ENCODE measurements around the gene IQSEC1.

Gene IQSEC1

DNA sequence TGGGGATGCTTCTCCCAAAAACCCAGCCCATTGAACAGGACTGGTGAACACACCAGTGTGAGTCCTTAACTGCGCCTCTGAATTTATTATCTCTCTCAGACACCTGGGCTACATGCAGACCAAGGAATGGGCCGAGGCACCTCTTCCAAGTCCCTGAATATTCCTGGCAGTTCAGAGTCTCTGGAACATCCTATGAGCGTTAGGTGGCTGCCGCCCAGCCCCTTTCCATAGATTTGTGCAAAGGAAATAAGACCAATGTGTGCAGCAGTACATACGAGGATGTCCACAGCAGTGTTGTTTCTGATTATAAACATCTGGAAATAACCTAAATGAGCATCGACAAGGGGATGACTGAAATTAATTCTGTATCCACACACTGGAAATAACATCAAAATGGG, 127.0 kb downstream of the IQSEC1 start:
- Mint-ChIP-seq H3K4me1 (peaks cover 45% of the 10 kb centered on the region), H3K27me3 (ENCODE audit: low read depth, poor library complexity) (no peaks in the 10 kb centered on the region), H3K27ac (peak overlapping the region; percentile 73), H3K4me3 (no peak overlapping the region), H3K9me3 (no peaks in the 10 kb centered on the region), H3K36me3 (ENCODE audit: low read depth) (no peaks in the 10 kb centered on the region)
- no peak for DNase-seq
- TF ChIP-seq, protein P1, sequence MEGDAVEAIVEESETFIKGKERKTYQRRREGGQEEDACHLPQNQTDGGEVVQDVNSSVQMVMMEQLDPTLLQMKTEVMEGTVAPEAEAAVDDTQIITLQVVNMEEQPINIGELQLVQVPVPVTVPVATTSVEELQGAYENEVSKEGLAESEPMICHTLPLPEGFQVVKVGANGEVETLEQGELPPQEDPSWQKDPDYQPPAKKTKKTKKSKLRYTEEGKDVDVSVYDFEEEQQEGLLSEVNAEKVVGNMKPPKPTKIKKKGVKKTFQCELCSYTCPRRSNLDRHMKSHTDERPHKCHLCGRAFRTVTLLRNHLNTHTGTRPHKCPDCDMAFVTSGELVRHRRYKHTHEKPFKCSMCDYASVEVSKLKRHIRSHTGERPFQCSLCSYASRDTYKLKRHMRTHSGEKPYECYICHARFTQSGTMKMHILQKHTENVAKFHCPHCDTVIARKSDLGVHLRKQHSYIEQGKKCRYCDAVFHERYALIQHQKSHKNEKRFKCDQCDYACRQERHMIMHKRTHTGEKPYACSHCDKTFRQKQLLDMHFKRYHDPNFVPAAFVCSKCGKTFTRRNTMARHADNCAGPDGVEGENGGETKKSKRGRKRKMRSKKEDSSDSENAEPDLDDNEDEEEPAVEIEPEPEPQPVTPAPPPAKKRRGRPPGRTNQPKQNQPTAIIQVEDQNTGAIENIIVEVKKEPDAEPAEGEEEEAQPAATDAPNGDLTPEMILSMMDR (IDR thresholded peaks at IDR 0.05) = no peak

DNA sequence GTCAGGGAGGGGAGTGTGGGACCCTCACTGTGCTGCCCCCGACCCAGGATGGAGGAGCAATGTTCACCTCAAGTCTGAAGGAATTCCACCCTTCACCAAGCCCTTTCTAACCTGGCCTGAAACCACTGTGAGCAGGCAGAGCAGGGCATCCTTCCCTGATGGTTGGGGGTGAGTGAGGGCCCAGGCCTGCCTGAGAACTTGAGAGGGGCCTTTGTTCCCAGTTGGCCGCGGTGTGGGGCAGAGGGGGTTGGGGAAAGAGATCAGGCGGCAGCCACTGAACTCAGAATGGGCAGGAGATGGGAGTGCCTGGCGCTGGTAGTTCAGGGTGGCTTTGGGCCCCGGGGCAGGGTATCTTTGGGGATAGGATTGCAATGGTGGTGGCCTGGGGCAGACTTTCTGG, 128.4 kb downstream of the IQSEC1 start:
- peak; percentile 23 for DNase-seq
- Mint-ChIP-seq H3K4me3 (no peak overlapping the region), H3K4me1 (peaks cover 45% of the 10 kb centered on the region), H3K36me3 (ENCODE audit: low read depth) (peaks cover 5% of the 10 kb centered on the region), H3K9me3 (no peaks in the 10 kb centered on the region), H3K27me3 (ENCODE audit: low read depth, poor library complexity) (no peaks in the 10 kb centered on the region), H3K27ac (peak overlapping the region; percentile 95)
- TF ChIP-seq, protein P1 (IDR thresholded peaks at IDR 0.05) = no peak

DNA sequence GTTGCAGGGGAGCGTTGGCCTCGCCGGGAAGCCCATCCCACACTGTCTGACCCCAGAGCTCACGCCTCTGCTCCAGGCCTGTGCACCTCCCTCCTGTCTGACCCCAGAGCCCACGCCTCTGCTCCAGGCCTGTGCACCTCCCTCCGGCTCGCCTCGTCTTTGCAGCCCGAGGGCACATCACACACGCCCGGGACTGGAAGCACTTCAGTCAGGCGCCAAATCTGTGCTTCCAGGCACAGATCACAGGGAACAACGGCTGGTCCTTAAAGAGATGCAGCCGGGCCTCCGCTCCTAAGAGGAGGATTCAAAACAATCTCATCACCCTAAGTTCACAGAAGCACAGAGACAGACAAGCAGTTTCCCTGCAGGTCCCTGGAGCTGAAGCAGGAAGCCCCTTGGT, 128.8 kb downstream of the IQSEC1 start:
- H3K4me1 Mint-ChIP-seq = peaks cover 45% of the 10 kb centered on the region
- H3K27ac Mint-ChIP-seq = peak overlapping the region; percentile 95

DNA sequence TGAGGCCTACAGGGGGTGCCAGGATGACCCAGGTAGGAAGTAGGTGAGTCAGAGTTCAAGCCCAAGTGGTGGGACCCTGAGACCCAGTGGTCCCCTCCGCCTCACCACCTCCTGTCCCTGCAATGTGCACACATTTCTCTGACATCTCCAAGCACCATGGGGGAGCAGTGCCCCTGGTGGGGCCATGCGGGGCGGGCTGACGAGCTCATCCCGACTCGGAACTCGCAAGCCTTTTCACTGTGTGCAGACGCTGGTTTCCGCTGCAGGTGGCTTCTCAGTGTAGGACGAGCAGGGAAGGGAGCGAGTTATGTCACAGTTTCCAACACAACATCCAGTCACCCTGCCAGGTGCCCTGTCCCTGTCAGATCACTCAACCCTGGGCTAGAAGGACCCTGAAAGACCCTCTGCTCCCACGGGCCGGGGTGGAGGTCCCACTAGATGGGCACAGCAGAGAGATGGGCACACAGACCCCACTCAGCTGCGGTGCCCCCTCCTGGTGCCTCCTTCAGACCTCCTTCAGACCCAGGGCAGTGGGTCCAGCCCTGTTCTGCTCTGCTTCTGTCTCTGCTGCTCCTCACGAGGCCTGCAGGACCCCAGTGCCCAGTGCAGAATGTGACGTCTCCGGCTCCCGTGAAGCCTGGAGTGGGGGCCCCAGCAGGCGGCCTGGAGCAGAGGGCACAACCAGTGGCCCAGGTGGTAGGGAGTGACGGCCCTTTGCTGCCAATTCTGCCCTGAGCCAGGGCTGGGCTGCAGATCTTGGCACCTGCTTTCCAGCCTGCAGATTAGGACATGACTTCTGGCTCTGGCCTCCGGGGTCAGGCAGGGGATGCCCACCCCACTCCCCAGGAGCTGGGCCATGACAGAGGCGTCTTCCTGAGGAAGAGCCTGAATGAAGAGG, 129.9 kb downstream of the IQSEC1 start:
- no peak overlapping the region for H3K27ac Mint-ChIP-seq
- no peaks in the 10 kb centered on the region for H3K27me3 Mint-ChIP-seq (ENCODE audit: low read depth, poor library complexity)
- H3K4me1 Mint-ChIP-seq = peaks cover 45% of the 10 kb centered on the region

More for the DNA sequence above, 128.8 kb downstream of the IQSEC1 start:
- peak; percentile 62 for DNase-seq
- Mint-ChIP-seq H3K36me3 (ENCODE audit: low read depth) (peaks cover 5% of the 10 kb centered on the region), H3K4me3 (peak overlapping the region; percentile 14), H3K27me3 (ENCODE audit: low read depth, poor library complexity) (no peaks in the 10 kb centered on the region), H3K9me3 (no peaks in the 10 kb centered on the region)
- TF ChIP-seq, protein P1 (IDR thresholded peaks at IDR 0.05) = no peak

GRCh38 chr3:12941495-12942023, 131.7 kb downstream of the IQSEC1 start:
- TF ChIP-seq, protein P1 (IDR thresholded peaks at IDR 0.05) = no peak
- peaks cover 5% of the 10 kb centered on the region for H3K36me3 Mint-ChIP-seq (ENCODE audit: low read depth)
- H3K4me1 Mint-ChIP-seq = peaks cover 38% of the 10 kb centered on the region
- DNase-seq = no peak
- H3K27ac Mint-ChIP-seq = no peak overlapping the region
- H3K4me3 Mint-ChIP-seq = no peak overlapping the region
- H3K9me3 Mint-ChIP-seq = no peaks in the 10 kb centered on the region
- H3K27me3 Mint-ChIP-seq (ENCODE audit: low read depth, poor library complexity) = no peaks in the 10 kb centered on the region

More for the DNA sequence above, 129.9 kb downstream of the IQSEC1 start:
- no peak overlapping the region for H3K4me3 Mint-ChIP-seq
- TF ChIP-seq, protein P1 (IDR thresholded peaks at IDR 0.05) = no peak
- H3K36me3 Mint-ChIP-seq (ENCODE audit: low read depth) = peaks cover 5% of the 10 kb centered on the region
- no peaks in the 10 kb centered on the region for H3K9me3 Mint-ChIP-seq
- no peak for DNase-seq

Measured in nephron progenitor cell (in vitro differentiated cells).